Keratinocyte (primary cell): ENCODE data around the gene TNFAIP2. TPM values are rescaled to one million over a fixed set of nuclear protein-coding genes. Genes with fewer than 3 reads are reported as not detected.

ENCODE experiments used
- DNase-seq: peaks from one replicate; pipeline ENCODE4 v3.0.0-alpha.2; 2011; ENCODE audit warnings: low read depth, missing footprints, low spot score
- FAIRE-seq: peaks from 2 replicates; lab custom pipeline; 2011; peaks lifted over from hg19 to GRCh38; lab: Jason Lieb, UNC
- H2AFZ ChIP-seq: 2 replicates; pipeline ENCODE4 v1.6.0; 2012; ENCODE audit warnings: low read length, control low read depth, inconsistent platforms; ENCODE audit not compliant: control insufficient read depth
- H3K27ac ChIP-seq: 2 replicates; pipeline ENCODE4 v1.5.1; 2011; ENCODE audit warnings: low read length; ENCODE audit not compliant: control insufficient read depth, insufficient read depth
- H3K27me3 ChIP-seq: 3 replicates; pipeline ENCODE4 v1.6.0; 2011; ENCODE audit warnings: low read length; ENCODE audit not compliant: control insufficient read depth, insufficient read depth; ENCODE audit errors: extremely low read depth
- H3K36me3 ChIP-seq, 2 experiments: 2 replicates in 1 of 2; 3 replicates in 1 of 2; pipeline ENCODE4 v1.5.1; 2011; ENCODE audit warnings: low read length in 2 of 2, mild to moderate bottlenecking in 1 of 2; ENCODE audit not compliant: control insufficient read depth in 2 of 2, insufficient read depth in 2 of 2; ENCODE audit errors: extremely low read depth in 1 of 2
- H3K4me1 ChIP-seq: 3 replicates; pipeline ENCODE4 v1.5.1; 2011; ENCODE audit warnings: low read length; ENCODE audit not compliant: control insufficient read depth, insufficient read depth; ENCODE audit errors: extremely low read depth
- H3K4me2 ChIP-seq: 3 replicates; pipeline ENCODE4 v1.6.0; 2011; ENCODE audit warnings: low read depth, low read length; ENCODE audit not compliant: control insufficient read depth, insufficient read depth; ENCODE audit errors: extremely low read depth
- H3K4me3 ChIP-seq, 3 experiments: fragments of 200-600 bp in 1 of 3; sonication (generic) in 1 of 3; 2 replicates in 2 of 3; 3 replicates in 1 of 3; pipeline ENCODE4 v1.5.1; 2011 to 2016; ENCODE audit warnings: low read length in 3 of 3, mild to moderate bottlenecking in 3 of 3, control low read depth in 2 of 3, inconsistent platforms in 1 of 3, low read depth in 1 of 3, mixed read lengths in 1 of 3, mixed run types in 1 of 3, moderate library complexity in 1 of 3; ENCODE audit not compliant: control insufficient read depth in 2 of 3, insufficient read depth in 2 of 3; ENCODE audit errors: extremely low read depth in 1 of 3
- H3K79me2 ChIP-seq: 2 replicates; pipeline ENCODE4 v1.6.0; 2012; ENCODE audit warnings: low read length; ENCODE audit not compliant: control insufficient read depth, insufficient read depth
- H3K9ac ChIP-seq: 3 replicates; pipeline ENCODE4 v1.6.0; 2011; ENCODE audit warnings: low read length; ENCODE audit not compliant: control insufficient read depth, insufficient read depth; ENCODE audit errors: extremely low read depth
- H3K9me1 ChIP-seq: 3 replicates; pipeline ENCODE4 v1.6.0; 2011; ENCODE audit warnings: low read length; ENCODE audit not compliant: control insufficient read depth, insufficient read depth; ENCODE audit errors: extremely low read depth
- H3K9me3 ChIP-seq: 2 replicates; pipeline ENCODE4 v1.5.1; 2012; ENCODE audit warnings: low read depth, low read length; ENCODE audit not compliant: control insufficient read depth
- H4K20me1 ChIP-seq: 3 replicates; pipeline ENCODE4 v1.6.0; 2011; ENCODE audit warnings: low read length; ENCODE audit not compliant: control insufficient read depth, insufficient read depth; ENCODE audit errors: extremely low read depth
- CTCF ChIP-seq, 3 experiments: IDR thresholded peaks in 1 of 3; conservative IDR thresholded peaks in 1 of 3; optimal IDR thresholded peaks in 1 of 3; 2 replicates in 2 of 3; 3 replicates in 1 of 3; pipeline versions ENCODE3 to v1.5.1; 2011; ENCODE audit warnings: low read length in 3 of 3, mild to moderate bottlenecking in 3 of 3, moderate library complexity in 2 of 3, control low read depth in 1 of 3, inconsistent platforms in 1 of 3; ENCODE audit not compliant: insufficient read depth in 2 of 3; ENCODE audit errors: extremely low read depth in 1 of 3
- EZH2 ChIP-seq: IDR thresholded peaks from one replicate; pipeline ENCODE4 v1.6.1; 2012; ENCODE audit warnings: inconsistent platforms, mild to moderate bottlenecking, low read length, moderate library complexity
- dilution Hi-C: fragments of 300-500 bp; cut with MboI; formaldehyde crosslinking; loops from one replicate; pipeline ENCODE4 v1.7.0; 2020; ENCODE audit warnings: low sequenced_read_pairs; ENCODE audit not compliant: extremely low pct_ligation_motif_present
- polyA plus RNA-seq, 5 experiments: library from polyadenylated mRNA; depleted of rRNA in 3 of 5; stranded (reverse) in 3 of 5; stranded (forward) in 1 of 5; unstranded in 1 of 5; fragments of >200 nt; gene quantifications; 1 replicate in 1 of 5; 2 replicates in 3 of 5; 3 replicates in 1 of 5; pipeline versions ENCODE4 v1.2.1 to v1.2.3, GENCODE V29; 2011 to 2012; ENCODE audit warnings: missing spikeins in 2 of 5, low read depth in 1 of 5, low replicate concordance in 1 of 5

TNFAIP2 gene
- polyA plus RNA-seq, 1 donor (not counting 4 experiments of a cell fraction or from before 2014, with no cell fraction given) = 0.71 TPM

DNA sequence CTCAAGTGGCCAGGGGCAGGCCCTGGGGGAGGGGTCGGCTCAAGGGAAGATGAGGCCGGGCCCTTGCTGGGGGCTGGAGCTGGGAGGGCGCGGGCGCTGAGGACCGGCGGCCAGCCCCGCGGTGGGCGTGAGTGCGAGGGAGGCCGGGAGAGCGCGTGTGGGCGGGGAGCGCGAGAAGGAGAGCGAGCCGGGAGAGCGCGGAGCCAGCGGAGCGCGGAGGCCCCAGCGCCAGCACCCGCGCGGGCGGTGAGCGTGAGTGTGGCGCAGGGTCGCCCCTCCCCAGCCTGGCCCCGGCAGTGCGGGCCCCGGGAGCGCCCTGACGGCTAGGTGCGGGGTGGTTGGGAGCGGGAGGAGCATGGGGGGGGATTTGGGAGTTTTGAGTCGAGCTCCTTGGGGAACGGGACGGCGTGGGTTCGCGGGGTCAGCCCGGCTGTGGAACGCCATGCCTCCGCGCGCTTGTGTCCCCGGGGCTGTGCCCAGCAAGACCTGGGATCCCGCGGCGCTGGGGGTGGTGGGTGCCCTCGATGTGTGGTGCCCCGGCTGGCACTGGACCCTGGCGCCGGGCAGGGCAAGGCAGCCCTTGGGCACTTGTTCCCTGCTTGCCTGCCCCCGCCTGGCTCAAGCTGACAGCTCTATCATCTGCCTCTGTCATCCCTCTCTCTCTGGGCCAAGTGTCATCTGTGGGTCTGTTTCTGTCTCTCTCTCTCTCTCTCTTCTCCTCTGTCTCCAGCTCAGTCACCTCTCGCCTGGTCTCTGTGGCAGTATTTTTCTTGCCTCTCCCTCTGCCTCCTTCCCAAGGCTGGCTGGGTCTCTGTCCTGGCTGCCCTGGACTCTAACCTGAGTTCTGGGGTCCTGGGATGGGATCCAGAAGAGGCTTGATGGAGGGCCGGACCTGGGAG lies 39.0 kb upstream of the TNFAIP2 start, which contains the start of gene LBHD2:
Gene LBHD2 (plus strand): TSS at position 190 of the 899 bp plus-strand sequence. CDS start 1,803 bp downstream, outside the sequence.
- no peaks in the 10 kb centered on the region for H3K36me3 ChIP-seq
- FAIRE-seq (no peak), DNase-seq (no peak)
- no peaks in the 10 kb centered on the region for H4K20me1 ChIP-seq
- H3K9ac ChIP-seq = no peak within 1 kb of the TSS
- H3K79me2 ChIP-seq = no peaks in the 10 kb centered on the region
- H3K4me3 ChIP-seq = no peak within 1 kb of the TSS
- no peaks in the 10 kb centered on the region for H3K4me1 ChIP-seq
- TF ChIP-seq CTCF (optimal IDR thresholded peaks at IDR 0.05 in 1 of 3, IDR thresholded peaks at IDR 0.05 in 1 of 3, conservative IDR thresholded peaks at IDR 0.05 in 1 of 3; ENCODE audit: extremely low read depth in 1 of 3, insufficient read depth in 2 of 3, low read length in 3 of 3) (no peak), EZH2 (peak; percentile 9)
- H3K9me1 ChIP-seq = no peaks in the 10 kb centered on the region
- no peak within 1 kb of the TSS for H3K4me2 ChIP-seq
- H3K27me3 ChIP-seq = peaks cover 28% of the 10 kb centered on the region
- dilution Hi-C loops = no loop called here
- no peak within 1 kb of the TSS for H2AFZ ChIP-seq
- H3K27ac ChIP-seq = no peak within 1 kb of the TSS
- no peaks in the 10 kb centered on the region for H3K9me3 ChIP-seq

DNA sequence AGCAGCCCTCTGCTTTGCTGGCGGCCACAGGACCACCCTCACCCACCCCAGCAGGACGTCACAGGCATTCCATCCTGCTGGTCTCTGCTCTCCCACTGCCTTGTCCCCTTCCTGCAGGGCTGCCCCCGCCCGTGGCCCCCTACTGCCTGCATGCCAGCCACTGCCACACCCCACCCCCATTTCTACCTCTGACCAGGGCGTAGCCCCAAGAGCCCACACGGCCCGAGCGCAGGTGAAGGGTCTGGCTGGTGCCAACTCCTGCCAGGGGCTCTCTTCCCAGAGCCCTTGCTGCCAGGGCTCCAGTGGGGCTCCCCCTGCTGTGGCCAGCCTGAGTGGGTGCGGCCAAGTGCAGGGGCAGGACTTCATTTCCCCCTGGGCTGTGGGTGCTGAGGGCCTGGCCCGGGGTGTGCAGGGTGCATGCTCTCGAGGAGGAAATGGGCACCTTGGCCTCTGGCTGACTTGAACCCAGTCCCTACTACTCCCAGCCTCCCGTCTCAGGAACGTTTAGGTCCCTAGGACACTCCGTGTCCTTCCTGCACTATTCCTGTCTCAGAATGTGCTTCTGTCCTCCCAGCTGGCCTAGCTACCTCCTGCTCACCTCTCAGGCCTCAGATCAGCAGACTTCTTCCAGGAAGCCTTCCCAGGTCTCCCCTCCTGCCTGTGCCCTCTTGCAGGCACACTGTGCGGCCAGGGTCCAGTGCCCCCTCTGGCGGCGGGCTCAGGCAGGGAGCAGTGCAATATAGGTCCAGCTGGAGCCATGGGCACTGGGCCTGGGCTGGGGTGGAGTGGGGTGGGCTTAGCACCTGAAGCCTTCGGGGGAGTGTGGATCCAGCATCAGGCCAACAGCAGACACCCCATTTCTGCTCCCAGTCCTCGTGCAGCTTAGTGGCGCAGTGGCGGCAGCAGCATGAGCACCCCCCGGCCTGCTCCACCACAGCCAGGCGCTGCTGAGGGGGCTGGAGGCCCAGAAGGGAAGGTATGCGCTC lies 37.9 kb upstream of the TNFAIP2 start:
- H3K27ac ChIP-seq = no peak overlapping the region
- no peak for FAIRE-seq
- no peak overlapping the region for H3K9ac ChIP-seq

More for the DNA sequence above, 37.9 kb upstream of the TNFAIP2 start:
- no peak for DNase-seq
- Histone ChIP-seq H3K4me1 (no peaks in the 10 kb centered on the region), H3K27me3 (peaks cover 27% of the 10 kb centered on the region), H4K20me1 (no peaks in the 10 kb centered on the region), H3K9me1 (no peaks in the 10 kb centered on the region), H3K9me3 (no peaks in the 10 kb centered on the region), H3K36me3 (no peaks in the 10 kb centered on the region), H3K4me3 (no peak overlapping the region), H2AFZ (no peak overlapping the region), H3K4me2 (no peak overlapping the region), H3K79me2 (no peaks in the 10 kb centered on the region)
- dilution Hi-C loops = no loop called here
- TF ChIP-seq EZH2 (no peak), CTCF (optimal IDR thresholded peaks at IDR 0.05 in 1 of 3, IDR thresholded peaks at IDR 0.05 in 1 of 3, conservative IDR thresholded peaks at IDR 0.05 in 1 of 3; ENCODE audit: extremely low read depth in 1 of 3, insufficient read depth in 2 of 3, low read length in 3 of 3) (no peak)
